Gastroesophageal sphincter (tissue), 3 donors: ENCODE data around the gene SCAF1.

Source experiments
- EP300 ChIP-seq: sonication (generic); formaldehyde crosslinking; IDR thresholded peaks from one replicate; pipeline ENCODE4 v1.6.1; 2017; ENCODE audit warnings: antibody characterized with exemption, mild to moderate bottlenecking
- POLR2A ChIP-seq, 2 donors: fragments of 450-650 bp; IDR thresholded peaks; one replicate each; pipeline ENCODE4 v1.6.1; 2017; ENCODE audit warnings: antibody characterized with exemption in 2 of 2, mild to moderate bottlenecking in 2 of 2, moderate library complexity in 1 of 2
- POLR2AphosphoS5 ChIP-seq: sonication (generic); formaldehyde crosslinking; IDR thresholded peaks from one replicate; pipeline ENCODE4 v1.6.1; 2017; ENCODE audit warnings: antibody characterized with exemption
- TF ChIP-seq, protein P1 (sequence below), 4 experiments: fragments of 200-600 bp in 2 of 4; fragments of 450-650 bp in 2 of 4; sonication (generic) in 1 of 4; IDR thresholded peaks; one replicate each; pipeline ENCODE4 v1.5.1; 2017 to 2019; ENCODE audit warnings: antibody characterized with exemption in 4 of 4, mild to moderate bottlenecking in 2 of 4, moderate library complexity in 2 of 4

- TF ChIP-seq, protein P1, sequence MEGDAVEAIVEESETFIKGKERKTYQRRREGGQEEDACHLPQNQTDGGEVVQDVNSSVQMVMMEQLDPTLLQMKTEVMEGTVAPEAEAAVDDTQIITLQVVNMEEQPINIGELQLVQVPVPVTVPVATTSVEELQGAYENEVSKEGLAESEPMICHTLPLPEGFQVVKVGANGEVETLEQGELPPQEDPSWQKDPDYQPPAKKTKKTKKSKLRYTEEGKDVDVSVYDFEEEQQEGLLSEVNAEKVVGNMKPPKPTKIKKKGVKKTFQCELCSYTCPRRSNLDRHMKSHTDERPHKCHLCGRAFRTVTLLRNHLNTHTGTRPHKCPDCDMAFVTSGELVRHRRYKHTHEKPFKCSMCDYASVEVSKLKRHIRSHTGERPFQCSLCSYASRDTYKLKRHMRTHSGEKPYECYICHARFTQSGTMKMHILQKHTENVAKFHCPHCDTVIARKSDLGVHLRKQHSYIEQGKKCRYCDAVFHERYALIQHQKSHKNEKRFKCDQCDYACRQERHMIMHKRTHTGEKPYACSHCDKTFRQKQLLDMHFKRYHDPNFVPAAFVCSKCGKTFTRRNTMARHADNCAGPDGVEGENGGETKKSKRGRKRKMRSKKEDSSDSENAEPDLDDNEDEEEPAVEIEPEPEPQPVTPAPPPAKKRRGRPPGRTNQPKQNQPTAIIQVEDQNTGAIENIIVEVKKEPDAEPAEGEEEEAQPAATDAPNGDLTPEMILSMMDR (IDR thresholded peaks at IDR 0.05), result no peak
- no peak for TF ChIP-seq EP300
- TF ChIP-seq POLR2AphosphoS5, result no peak
- TF ChIP-seq POLR2A (IDR thresholded peaks at IDR 0.05), result no peak
These were observed 25.5 kb downstream of the SCAF1 start for GRCh38 chr19:49667473-49667872.
